DND-41 (cell line): ENCODE results near the gene SCRN1.

Experiments used
- EZH2 ChIP-seq: IDR thresholded peaks from 3 replicates; pipeline ENCODE4 v1.6.1; 2012; ENCODE audit warnings: borderline replicate concordance, low read depth, mild to moderate bottlenecking, moderate library complexity, low read length, inconsistent platforms; ENCODE audit not compliant: severe bottlenecking
- TF ChIP-seq, protein P1 (sequence below): IDR thresholded peaks from 2 replicates; pipeline ENCODE4 v1.5.1; 2012; ENCODE audit warnings: borderline replicate concordance, low read length, moderate library complexity, mild to moderate bottlenecking; ENCODE audit not compliant: poor library complexity, severe bottlenecking; ENCODE audit errors: extremely low read depth

- TF ChIP-seq, protein P1, sequence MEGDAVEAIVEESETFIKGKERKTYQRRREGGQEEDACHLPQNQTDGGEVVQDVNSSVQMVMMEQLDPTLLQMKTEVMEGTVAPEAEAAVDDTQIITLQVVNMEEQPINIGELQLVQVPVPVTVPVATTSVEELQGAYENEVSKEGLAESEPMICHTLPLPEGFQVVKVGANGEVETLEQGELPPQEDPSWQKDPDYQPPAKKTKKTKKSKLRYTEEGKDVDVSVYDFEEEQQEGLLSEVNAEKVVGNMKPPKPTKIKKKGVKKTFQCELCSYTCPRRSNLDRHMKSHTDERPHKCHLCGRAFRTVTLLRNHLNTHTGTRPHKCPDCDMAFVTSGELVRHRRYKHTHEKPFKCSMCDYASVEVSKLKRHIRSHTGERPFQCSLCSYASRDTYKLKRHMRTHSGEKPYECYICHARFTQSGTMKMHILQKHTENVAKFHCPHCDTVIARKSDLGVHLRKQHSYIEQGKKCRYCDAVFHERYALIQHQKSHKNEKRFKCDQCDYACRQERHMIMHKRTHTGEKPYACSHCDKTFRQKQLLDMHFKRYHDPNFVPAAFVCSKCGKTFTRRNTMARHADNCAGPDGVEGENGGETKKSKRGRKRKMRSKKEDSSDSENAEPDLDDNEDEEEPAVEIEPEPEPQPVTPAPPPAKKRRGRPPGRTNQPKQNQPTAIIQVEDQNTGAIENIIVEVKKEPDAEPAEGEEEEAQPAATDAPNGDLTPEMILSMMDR, result no peak
- TF ChIP-seq EZH2, result no peak
Measured at GRCh38 chr7:30019960-30020359, 30.4 kb upstream of the SCRN1 start.
